HuH-7 (cell line): Measurements from ENCODE around the gene MTARC1.

Experiments used
- DNase-seq: peaks from one replicate; pipeline ENCODE4 v3.0.0; 2011; ENCODE audit warnings: low spot score

The MTARC1 gene

GRCh38 chr1:220833436-220833835 lies 46.7 kb downstream of the MTARC1 start:
- no peak for DNase-seq

- no peak for DNase-seq
These were observed 47.6 kb downstream of the MTARC1 start for GRCh38 chr1:220834155-220834870.
